ENCODE measurements around the gene ACTL10. TPM values are rescaled to one million over a fixed set of nuclear protein-coding genes. Genes with fewer than 3 reads are reported as not detected.

The ACTL10 gene
- total RNA-seq, 1 donor from 2014 or later = 1.3 TPM

DNA sequence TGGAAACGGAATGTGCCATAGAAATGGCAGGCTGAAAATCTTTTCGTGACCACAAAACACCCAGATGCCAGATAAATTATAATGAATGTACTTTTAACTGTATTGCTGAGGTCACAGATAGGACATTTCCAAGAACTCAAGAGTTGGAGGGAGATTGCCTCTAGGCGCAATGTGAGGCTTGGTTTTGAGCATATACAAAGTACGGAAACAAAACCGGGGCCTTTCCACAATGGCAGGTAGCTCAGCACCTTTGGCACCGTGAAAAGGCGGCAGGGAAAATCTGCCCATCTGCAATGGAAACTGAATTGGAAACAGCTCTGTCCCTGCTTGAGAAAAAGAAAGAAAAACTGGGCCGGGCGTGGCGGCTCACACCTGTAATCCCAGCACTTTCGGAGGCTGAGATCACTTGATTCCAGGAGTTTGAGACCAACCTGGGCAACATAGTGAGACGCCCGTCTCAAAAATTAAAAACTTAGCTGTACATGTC, 15.1 kb upstream of the ACTL10 start:
- ATAC-seq (no peak), DNase-seq (no peak)
- Histone ChIP-seq H3K4me3 (no peak overlapping the region), H3K9me3 (no peaks in the 10 kb centered on the region), H3K27me3 (no peaks in the 10 kb centered on the region), H3K36me3 (no peaks in the 10 kb centered on the region), H3K4me1 (peaks cover 10% of the 10 kb centered on the region), H3K27ac (no peak overlapping the region)
- intact Hi-C loops (cut with DNase I) = loop anchor here (10.0 kb wide), 1 partner anchor 197 kb away; no protein-coding TSS in a partner anchor
- TF ChIP-seq, protein P1, sequence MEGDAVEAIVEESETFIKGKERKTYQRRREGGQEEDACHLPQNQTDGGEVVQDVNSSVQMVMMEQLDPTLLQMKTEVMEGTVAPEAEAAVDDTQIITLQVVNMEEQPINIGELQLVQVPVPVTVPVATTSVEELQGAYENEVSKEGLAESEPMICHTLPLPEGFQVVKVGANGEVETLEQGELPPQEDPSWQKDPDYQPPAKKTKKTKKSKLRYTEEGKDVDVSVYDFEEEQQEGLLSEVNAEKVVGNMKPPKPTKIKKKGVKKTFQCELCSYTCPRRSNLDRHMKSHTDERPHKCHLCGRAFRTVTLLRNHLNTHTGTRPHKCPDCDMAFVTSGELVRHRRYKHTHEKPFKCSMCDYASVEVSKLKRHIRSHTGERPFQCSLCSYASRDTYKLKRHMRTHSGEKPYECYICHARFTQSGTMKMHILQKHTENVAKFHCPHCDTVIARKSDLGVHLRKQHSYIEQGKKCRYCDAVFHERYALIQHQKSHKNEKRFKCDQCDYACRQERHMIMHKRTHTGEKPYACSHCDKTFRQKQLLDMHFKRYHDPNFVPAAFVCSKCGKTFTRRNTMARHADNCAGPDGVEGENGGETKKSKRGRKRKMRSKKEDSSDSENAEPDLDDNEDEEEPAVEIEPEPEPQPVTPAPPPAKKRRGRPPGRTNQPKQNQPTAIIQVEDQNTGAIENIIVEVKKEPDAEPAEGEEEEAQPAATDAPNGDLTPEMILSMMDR (IDR thresholded peaks at IDR 0.05) = no peak

DNA sequence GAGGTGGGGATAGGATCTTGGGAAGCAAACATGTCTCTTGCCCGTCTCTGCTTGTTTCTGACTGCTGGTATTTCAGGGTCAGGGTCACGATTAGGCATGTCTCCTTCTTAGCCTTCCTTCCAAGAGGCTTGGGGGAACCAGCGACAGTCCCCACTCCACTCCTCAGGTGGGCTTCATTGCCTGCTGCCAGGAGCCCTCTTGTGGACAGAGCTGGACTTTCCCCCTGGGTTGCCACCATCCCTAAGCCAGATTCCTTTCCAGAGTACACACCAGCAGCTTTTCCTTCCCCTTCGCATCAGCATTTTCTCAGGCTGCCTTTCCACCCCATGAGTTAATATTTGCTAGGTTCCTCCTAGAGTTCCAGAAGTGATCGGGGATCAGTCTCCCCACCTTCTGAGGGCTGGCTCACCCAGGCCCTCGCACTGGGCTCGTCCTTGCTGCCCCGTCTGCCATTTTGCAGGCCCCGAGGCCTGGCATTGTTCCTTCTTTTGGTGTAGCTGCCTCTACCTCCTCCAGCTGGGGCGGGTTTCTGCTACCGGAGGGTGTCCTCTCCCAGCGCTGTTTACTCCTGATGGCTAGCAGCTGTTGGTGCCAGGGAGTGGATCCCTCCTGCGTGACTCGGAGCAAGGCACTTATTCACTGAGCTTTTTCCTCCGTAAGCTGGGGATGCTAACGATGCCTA, 13.4 kb upstream of the ACTL10 start:
- ATAC-seq (peak; percentile 61), DNase-seq (peak; percentile 67)
- no peaks in the 10 kb centered on the region for H3K27me3 ChIP-seq
- intact Hi-C loops (cut with DNase I) = loop anchor here (10.0 kb wide), 1 partner anchor 199 kb away; no protein-coding TSS in a partner anchor
- H3K4me1 ChIP-seq = no peaks in the 10 kb centered on the region
- H3K36me3 ChIP-seq = peaks cover 7% of the 10 kb centered on the region
- no peak overlapping the region for H3K4me3 ChIP-seq
- TF ChIP-seq, protein P1 (IDR thresholded peaks at IDR 0.05) = peak; percentile 68
- no peaks in the 10 kb centered on the region for H3K9me3 ChIP-seq
- H3K27ac ChIP-seq = no peak overlapping the region

DNA sequence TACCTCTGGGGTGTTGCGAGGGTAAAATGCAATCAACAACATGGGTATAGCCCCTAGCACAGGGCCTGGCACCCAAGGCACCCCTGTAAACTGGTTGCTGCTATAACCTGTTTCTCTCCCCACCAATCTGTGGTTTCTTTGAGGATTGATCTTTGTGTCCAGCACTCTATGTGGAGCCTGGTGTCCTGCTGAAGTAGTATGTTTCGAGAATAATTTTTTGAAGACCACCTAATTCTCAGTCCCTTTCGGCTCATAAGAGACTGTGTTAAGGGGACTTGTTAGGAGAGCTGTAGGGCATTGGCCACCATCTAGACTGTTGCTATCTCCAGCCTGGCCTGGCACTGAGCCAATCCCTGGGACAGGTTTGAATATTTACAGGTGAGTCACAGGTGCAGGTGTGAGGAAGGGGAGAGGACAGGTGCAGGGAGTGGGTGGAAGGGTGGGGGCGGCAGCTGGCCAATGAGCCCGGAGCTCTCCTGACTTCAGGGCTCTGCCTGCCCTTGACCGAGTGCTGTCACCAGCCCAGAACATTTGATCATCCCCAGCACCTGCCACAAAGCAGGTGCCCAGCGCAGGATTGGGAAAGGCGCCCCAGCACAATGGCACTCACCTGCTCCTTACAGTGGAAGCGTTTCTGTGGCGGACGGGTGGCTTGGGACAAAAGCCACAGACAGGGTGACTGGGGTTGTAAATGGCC, 12.7 kb upstream of the ACTL10 start:
- Histone ChIP-seq H3K9me3 (no peaks in the 10 kb centered on the region), H3K4me3 (no peak overlapping the region), H3K4me1 (no peaks in the 10 kb centered on the region), H3K36me3 (peaks cover 12% of the 10 kb centered on the region), H3K27me3 (no peaks in the 10 kb centered on the region), H3K27ac (no peak overlapping the region)
- intact Hi-C loops (cut with DNase I) = loop anchor here (10.0 kb wide), 1 partner anchor 199 kb away; no protein-coding TSS in a partner anchor
- DNase-seq (peak; percentile 88), ATAC-seq (peak; percentile 76)
- TF ChIP-seq, protein P1 (IDR thresholded peaks at IDR 0.05) = no peak

DNA sequence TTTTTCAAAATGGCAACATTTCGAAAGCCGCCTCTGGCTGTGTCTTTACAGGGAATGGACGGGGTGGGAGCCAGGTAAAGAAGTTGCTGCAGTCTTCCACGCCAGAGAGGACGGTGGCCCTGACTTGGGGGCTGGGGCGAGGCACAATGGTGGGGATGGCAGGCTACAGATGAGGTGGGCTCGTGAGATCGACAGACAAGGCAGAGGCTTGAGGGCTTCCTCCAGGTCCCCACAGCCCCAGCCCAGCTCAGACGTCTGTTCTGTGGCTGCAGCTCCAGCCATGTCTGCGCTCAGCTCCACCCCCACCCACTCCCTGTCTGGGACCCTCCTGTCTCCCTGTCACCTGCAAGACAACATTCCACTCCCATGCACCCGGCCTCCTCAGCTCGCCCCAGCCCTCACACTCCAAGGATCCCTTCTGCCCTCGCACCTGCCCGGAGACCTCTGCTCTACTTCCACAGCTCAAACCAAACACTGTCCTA, 12.0 kb upstream of the ACTL10 start:
- Histone ChIP-seq H3K4me1 (no peaks in the 10 kb centered on the region), H3K4me3 (no peak overlapping the region), H3K27ac (no peak overlapping the region), H3K36me3 (peaks cover 17% of the 10 kb centered on the region), H3K27me3 (no peaks in the 10 kb centered on the region), H3K9me3 (no peaks in the 10 kb centered on the region)
- TF ChIP-seq, protein P1 (IDR thresholded peaks at IDR 0.05) = no peak
- intact Hi-C loops (cut with DNase I) = loop anchor here (10.0 kb wide), 1 partner anchor 200 kb away; no protein-coding TSS in a partner anchor
- DNase-seq (no peak), ATAC-seq (no peak)

DNA sequence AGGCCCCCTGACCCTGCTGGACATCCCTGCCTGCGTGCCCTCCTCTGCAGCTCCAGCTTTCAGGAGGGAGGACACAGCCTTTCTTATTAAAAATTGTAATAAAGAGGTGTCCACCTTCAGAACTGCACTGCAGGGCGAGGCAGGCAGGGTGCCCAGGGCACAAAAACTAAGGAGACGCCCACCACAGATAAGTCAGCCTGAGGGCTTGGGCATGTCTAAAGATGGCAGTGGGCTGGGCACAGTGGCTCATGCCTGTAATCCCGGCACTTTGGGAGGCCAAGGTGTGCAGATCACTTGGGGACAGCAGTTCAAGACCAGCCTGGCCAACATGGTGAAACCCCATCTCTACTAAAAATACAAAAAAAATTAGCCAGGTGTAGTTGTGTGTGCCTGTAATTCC, 11.6 kb upstream of the ACTL10 start:
- Histone ChIP-seq H3K27me3 (no peaks in the 10 kb centered on the region), H3K4me1 (no peaks in the 10 kb centered on the region), H3K27ac (no peak overlapping the region), H3K36me3 (peaks cover 21% of the 10 kb centered on the region), H3K9me3 (no peaks in the 10 kb centered on the region), H3K4me3 (no peak overlapping the region)
- no peak for DNase-seq
- ATAC-seq = no peak
- TF ChIP-seq, protein P1 (IDR thresholded peaks at IDR 0.05) = no peak
- intact Hi-C loops (cut with DNase I) = loop anchor here (10.0 kb wide), 1 partner anchor 200 kb away; no protein-coding TSS in a partner anchor
